Measurements from ENCODE around the gene DCHS2.

DNA sequence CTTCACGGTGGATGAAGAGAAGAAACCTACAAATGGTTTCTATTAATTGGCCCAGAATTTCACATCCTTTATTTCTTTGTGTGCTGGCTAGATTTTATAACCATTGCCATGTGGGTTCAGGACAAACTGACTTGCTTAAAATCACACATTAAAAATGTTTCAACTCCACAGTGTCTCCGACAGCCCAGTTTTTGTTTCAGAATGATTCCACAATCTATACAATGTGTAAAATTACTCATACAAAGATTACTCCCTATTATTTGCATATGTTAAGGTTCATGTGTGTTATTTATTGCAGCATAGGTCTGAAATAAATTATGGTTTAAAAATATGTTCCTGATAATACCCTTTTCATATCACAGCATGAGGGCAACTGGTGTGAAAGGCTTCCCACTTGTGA is 20.6 kb downstream of the DCHS2 start:
- TF ChIP-seq, protein P1, sequence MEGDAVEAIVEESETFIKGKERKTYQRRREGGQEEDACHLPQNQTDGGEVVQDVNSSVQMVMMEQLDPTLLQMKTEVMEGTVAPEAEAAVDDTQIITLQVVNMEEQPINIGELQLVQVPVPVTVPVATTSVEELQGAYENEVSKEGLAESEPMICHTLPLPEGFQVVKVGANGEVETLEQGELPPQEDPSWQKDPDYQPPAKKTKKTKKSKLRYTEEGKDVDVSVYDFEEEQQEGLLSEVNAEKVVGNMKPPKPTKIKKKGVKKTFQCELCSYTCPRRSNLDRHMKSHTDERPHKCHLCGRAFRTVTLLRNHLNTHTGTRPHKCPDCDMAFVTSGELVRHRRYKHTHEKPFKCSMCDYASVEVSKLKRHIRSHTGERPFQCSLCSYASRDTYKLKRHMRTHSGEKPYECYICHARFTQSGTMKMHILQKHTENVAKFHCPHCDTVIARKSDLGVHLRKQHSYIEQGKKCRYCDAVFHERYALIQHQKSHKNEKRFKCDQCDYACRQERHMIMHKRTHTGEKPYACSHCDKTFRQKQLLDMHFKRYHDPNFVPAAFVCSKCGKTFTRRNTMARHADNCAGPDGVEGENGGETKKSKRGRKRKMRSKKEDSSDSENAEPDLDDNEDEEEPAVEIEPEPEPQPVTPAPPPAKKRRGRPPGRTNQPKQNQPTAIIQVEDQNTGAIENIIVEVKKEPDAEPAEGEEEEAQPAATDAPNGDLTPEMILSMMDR (IDR thresholded peaks at IDR 0.05) = no peak
- no peak for TF ChIP-seq ZFX (IDR thresholded peaks at IDR 0.05; ENCODE audit: borderline replicate concordance)
